Endothelial cell of umbilical vein (primary cell): ENCODE measurements around the gene DCHS1. TPM values are rescaled to one million over a fixed set of nuclear protein-coding genes. Genes with fewer than 3 reads are reported as not detected.

Experiments
- BruUV-seq: library from RNA; stranded (reverse); fragments of 400-500 nt; replicated peaks from 2 replicates; lab custom pipeline; 2021; lab: Mats Ljungman, UMichigan
- CTCF ChIA-PET: fragments of 300-600, 350-600 bp; sonication (Branson Sonifier 250); formaldehyde crosslinking; loops from one replicate; lab custom pipeline; 2021; ENCODE audit warnings: antibody characterized with exemption, inconsistent platforms; lab: Charles Lee
- POLR2A ChIA-PET: fragments of 300-600, 350-600 bp; sonication (Branson Sonifier 250); formaldehyde crosslinking; loops from one replicate; lab custom pipeline; 2021; ENCODE audit warnings: antibody characterized with exemption, inconsistent platforms; lab: Charles Lee
- DNase-seq: peaks from one replicate; pipeline ENCODE4 v3.0.0-alpha.2; 2011; ENCODE audit warnings: low read depth, low spot score
- FAIRE-seq: peaks from 2 replicates; lab custom pipeline; 2011; peaks lifted over from hg19 to GRCh38; lab: Jason Lieb, UNC
- H2AFZ ChIP-seq: 2 replicates; pipeline ENCODE4 v1.6.0; 2012; ENCODE audit warnings: low read depth, low read length, control low read depth, inconsistent platforms
- H3K27ac ChIP-seq: 2 replicates; pipeline ENCODE4 v1.5.1; 2011; ENCODE audit warnings: low read depth, mild to moderate bottlenecking, control low read depth, low read length, moderate library complexity; ENCODE audit not compliant: insufficient read depth
- H3K27me3 ChIP-seq, 2 experiments: 2 replicates each; pipeline versions ENCODE4 v1.6.0 to v1.6.1; 2011; ENCODE audit warnings: low read length in 2 of 2, mixed read lengths in 1 of 2; ENCODE audit not compliant: control insufficient read depth in 2 of 2, insufficient read depth in 2 of 2
- H3K36me3 ChIP-seq, 2 experiments: 2 replicates in 1 of 2; 3 replicates in 1 of 2; pipeline ENCODE4 v1.5.1; 2011; ENCODE audit warnings: low read length in 2 of 2, mild to moderate bottlenecking in 1 of 2, moderate library complexity in 1 of 2; ENCODE audit not compliant: control insufficient read depth in 2 of 2, insufficient read depth in 2 of 2; ENCODE audit errors: extremely low read depth in 1 of 2
- H3K4me1 ChIP-seq: 3 replicates; pipeline ENCODE4 v1.5.1; 2011; ENCODE audit warnings: mild to moderate bottlenecking, low read length; ENCODE audit not compliant: control insufficient read depth, insufficient read depth; ENCODE audit errors: extremely low read depth
- H3K4me2 ChIP-seq: 2 replicates; pipeline ENCODE4 v1.6.1; 2011; ENCODE audit warnings: low read length, control low read depth, mixed read lengths; ENCODE audit not compliant: insufficient read depth
- H3K4me3 ChIP-seq, 3 experiments: fragments of 200-600 bp in 1 of 3; sonication (generic), shearing (Covaris generic) in 1 of 3; replicated peaks in 1 of 3; 2 replicates each; pipeline ENCODE4 v1.5.1; 2011 to 2016; ENCODE audit warnings: control low read depth in 3 of 3, low read length in 3 of 3, mild to moderate bottlenecking in 2 of 3, inconsistent platforms in 1 of 3, low read depth in 1 of 3, moderate library complexity in 1 of 3; ENCODE audit not compliant: insufficient read depth in 1 of 3
- H3K79me2 ChIP-seq: 2 replicates; pipeline ENCODE4 v1.6.0; 2012; ENCODE audit warnings: low read length, inconsistent platforms; ENCODE audit not compliant: control insufficient read depth, insufficient read depth
- H3K9ac ChIP-seq: replicated peaks from 2 replicates; pipeline ENCODE3; 2011; ENCODE audit warnings: low read length, control low read depth; ENCODE audit not compliant: insufficient read depth; ENCODE audit errors: extremely low read depth
- H3K9me1 ChIP-seq: replicated peaks from 3 replicates; pipeline ENCODE4 v1.6.0; 2011; ENCODE audit warnings: mild to moderate bottlenecking, low read length; ENCODE audit not compliant: control insufficient read depth, insufficient read depth; ENCODE audit errors: extremely low read depth
- H3K9me3 ChIP-seq: replicated peaks from 2 replicates; pipeline ENCODE4 v1.5.1; 2012; ENCODE audit warnings: low read length, inconsistent platforms; ENCODE audit not compliant: control insufficient read depth, insufficient read depth
- H4K20me1 ChIP-seq: replicated peaks from 2 replicates; pipeline ENCODE3; 2011; ENCODE audit warnings: mild to moderate bottlenecking, low read length; ENCODE audit not compliant: control insufficient read depth, insufficient read depth; ENCODE audit errors: extremely low read depth
- EZH2 ChIP-seq: IDR thresholded peaks from 2 replicates; pipeline ENCODE4 v1.6.1; 2012; ENCODE audit warnings: borderline replicate concordance, low read depth, mild to moderate bottlenecking, moderate library complexity, low read length, inconsistent platforms; ENCODE audit not compliant: severe bottlenecking
- FOS ChIP-seq: IDR thresholded peaks from 2 replicates; pipeline ENCODE4 v1.6.1; 2011; ENCODE audit warnings: mild to moderate bottlenecking, low read length, moderate library complexity, borderline replicate concordance; ENCODE audit not compliant: insufficient read depth
- GATA2 ChIP-seq: IDR thresholded peaks from 2 replicates; pipeline ENCODE4 v1.7.0; 2011; ENCODE audit warnings: low read depth, mild to moderate bottlenecking, moderate library complexity, mixed read lengths, low read length; ENCODE audit not compliant: insufficient read length, insufficient read depth
- JUN ChIP-seq: IDR thresholded peaks from 2 replicates; pipeline ENCODE4 v1.6.1; 2011; ENCODE audit warnings: borderline replicate concordance, low read depth; ENCODE audit not compliant: insufficient read length, insufficient read depth
- MAX ChIP-seq: IDR thresholded peaks from 2 replicates; pipeline ENCODE4 v1.6.1; 2011; ENCODE audit not compliant: insufficient read depth, insufficient read length
- MYC ChIP-seq: IDR thresholded peaks from one replicate; pipeline ENCODE4 v1.6.1; 2011; ENCODE audit warnings: mild to moderate bottlenecking, low read depth, low read length
- POLR2A ChIP-seq: IDR thresholded peaks from 2 replicates; pipeline ENCODE4 v1.6.1; 2012; ENCODE audit warnings: low read depth, mild to moderate bottlenecking, control low read depth, low read length
- POLR2AphosphoS5 ChIP-seq: IDR thresholded peaks from 2 replicates; pipeline ENCODE4 v1.6.1; 2012; ENCODE audit warnings: low read depth, mild to moderate bottlenecking, control low read depth, low read length, moderate library complexity; ENCODE audit not compliant: insufficient read depth
- dilution Hi-C: fragments of 300-500 bp; cut with MboI; formaldehyde crosslinking; loops from one replicate; pipeline ENCODE4 v1.15.0; 2019; ENCODE audit warnings: low sequenced_read_pairs; ENCODE audit not compliant: extremely low pct_ligation_motif_present
- intact Hi-C: fragments of 100-400 bp; cut with micrococcal nuclease; formaldehyde crosslinking; loops from one replicate; pipeline ENCODE4 v1.10.0; 2022
- polyA plus RNA-seq, 4 experiments: library from polyadenylated mRNA; depleted of rRNA in 3 of 4; stranded (reverse) in 3 of 4; unstranded in 1 of 4; fragments of >200 nt; gene quantifications; 2 replicates each; pipeline versions ENCODE4 v1.2.1 to v1.2.3, GENCODE V29; 2011 to 2012; ENCODE audit warnings: missing spikeins in 1 of 4
- total RNA-seq: library from RNA; stranded (reverse); gene quantifications from 2 replicates; pipeline ENCODE4 v1.2.3, GENCODE V29; 2021
- TF ChIP-seq, protein P1 (sequence below), 2 donors: IDR thresholded peaks; 1 replicate in 1 of 2; 2 replicates in 1 of 2; pipeline ENCODE4 v1.5.1; 2011; ENCODE audit warnings: low read length in 2 of 2, mild to moderate bottlenecking in 2 of 2, moderate library complexity in 2 of 2, control low read depth in 1 of 2, inconsistent platforms in 1 of 2, low read depth in 1 of 2; ENCODE audit not compliant: insufficient read depth in 1 of 2; ENCODE audit errors: extremely low read depth in 1 of 2

The DCHS1 gene
- total and polyA plus RNA-seq, 2 donors (not counting 3 experiments of a cell fraction or from before 2014, with no cell fraction given) = 56.2 to 73.0 TPM

DNA sequence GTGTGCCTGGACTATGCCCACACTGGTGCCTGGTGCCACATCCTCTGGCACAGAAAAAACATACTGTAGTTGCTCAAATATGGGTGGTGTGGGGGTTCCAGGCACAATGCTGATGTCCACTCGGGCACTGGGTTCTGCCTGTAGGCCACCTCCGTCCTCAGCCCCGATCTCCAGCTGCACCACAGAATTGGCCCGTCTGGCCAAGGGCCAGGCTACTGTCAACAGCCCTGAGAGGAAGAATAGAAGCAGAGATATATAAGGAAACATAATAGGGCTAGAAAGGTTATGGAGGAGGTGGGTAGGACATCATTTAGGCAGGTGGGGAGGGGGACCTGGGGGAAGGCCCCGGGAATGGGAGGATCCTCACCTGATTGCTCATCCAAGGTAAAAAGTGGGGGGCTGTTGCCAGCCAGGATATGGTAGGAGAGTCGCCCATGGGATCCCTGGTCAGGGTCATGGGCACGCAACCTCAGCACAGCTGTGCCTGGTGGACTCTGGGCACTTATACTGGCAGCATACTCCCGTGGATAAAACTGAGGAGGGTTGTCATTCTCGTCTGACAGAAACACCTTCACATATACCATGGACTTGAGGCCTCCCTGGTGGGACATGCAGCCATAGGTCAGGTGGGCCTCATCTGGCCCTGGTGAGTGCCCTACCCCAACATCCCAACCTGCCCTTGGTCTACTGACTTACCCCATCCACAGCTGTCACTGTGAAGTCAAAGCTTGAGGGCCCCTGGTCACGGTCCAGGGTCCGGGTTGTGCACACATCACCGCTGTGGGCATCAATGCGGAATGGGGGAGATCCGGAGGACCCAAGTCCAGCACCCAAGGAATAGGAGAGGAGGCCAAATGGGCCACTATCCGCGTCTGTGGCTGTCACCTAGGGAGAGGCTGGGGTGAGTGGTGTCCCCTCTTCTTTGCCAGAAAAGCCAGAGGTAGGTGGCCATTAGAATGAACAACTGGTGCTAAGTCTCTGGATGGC lies 21.9 kb downstream of the DCHS1 start:
- TF ChIP-seq, protein P1, sequence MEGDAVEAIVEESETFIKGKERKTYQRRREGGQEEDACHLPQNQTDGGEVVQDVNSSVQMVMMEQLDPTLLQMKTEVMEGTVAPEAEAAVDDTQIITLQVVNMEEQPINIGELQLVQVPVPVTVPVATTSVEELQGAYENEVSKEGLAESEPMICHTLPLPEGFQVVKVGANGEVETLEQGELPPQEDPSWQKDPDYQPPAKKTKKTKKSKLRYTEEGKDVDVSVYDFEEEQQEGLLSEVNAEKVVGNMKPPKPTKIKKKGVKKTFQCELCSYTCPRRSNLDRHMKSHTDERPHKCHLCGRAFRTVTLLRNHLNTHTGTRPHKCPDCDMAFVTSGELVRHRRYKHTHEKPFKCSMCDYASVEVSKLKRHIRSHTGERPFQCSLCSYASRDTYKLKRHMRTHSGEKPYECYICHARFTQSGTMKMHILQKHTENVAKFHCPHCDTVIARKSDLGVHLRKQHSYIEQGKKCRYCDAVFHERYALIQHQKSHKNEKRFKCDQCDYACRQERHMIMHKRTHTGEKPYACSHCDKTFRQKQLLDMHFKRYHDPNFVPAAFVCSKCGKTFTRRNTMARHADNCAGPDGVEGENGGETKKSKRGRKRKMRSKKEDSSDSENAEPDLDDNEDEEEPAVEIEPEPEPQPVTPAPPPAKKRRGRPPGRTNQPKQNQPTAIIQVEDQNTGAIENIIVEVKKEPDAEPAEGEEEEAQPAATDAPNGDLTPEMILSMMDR (IDR thresholded peaks at IDR 0.05; ENCODE audit: extremely low read depth in 1 of 2, insufficient read depth in 1 of 2, low read depth in 1 of 2, low read length in 2 of 2) = no peak
- TF ChIP-seq JUN = no peak
- TF ChIP-seq MYC = no peak
- TF ChIP-seq MAX = no peak
- TF ChIP-seq POLR2A = no peak
- TF ChIP-seq EZH2 = no peak
- TF ChIP-seq FOS = no peak
- no peak for TF ChIP-seq POLR2AphosphoS5
- no peak for TF ChIP-seq GATA2
- dilution Hi-C loops = no loop called here
- H2AFZ ChIP-seq = no peak overlapping the region
- no peak overlapping the region for H3K4me2 ChIP-seq
- no peak overlapping the region for H3K9ac ChIP-seq
- BruUV-seq = TSS peak; percentile 21
- DNase-seq (no peak), FAIRE-seq (peak; percentile 48)
- peaks cover under 1 to 46% of the 10 kb centered on the region in 2 experiments for H3K36me3 ChIP-seq
- H3K27me3 ChIP-seq = no peaks in the 10 kb centered on the region
- H4K20me1 ChIP-seq = no peaks in the 10 kb centered on the region
- peaks cover 2% of the 10 kb centered on the region for H3K79me2 ChIP-seq
- intact Hi-C loops = loop anchor here (2.0 kb wide), 1 partner anchor 17 kb away; no protein-coding TSS in a partner anchor
- no peaks in the 10 kb centered on the region for H3K9me1 ChIP-seq
- no peak overlapping the region for H3K4me3 ChIP-seq
- CTCF ChIA-PET = interaction anchor here (0.6 to 2.9 kb wide), 11 partner anchors 11 to 103 kb away, joined by 3 to 11 read pairs (median 3); partner anchors contain the start of gene TPP1
- H3K4me1 ChIP-seq = peaks cover 47% of the 10 kb centered on the region
- peak overlapping the region; percentile 9 for H3K27ac ChIP-seq
- POLR2A ChIA-PET = no interaction called here
- no peaks in the 10 kb centered on the region for H3K9me3 ChIP-seq
